Naive B cell (primary cell): ENCODE results near the gene MICB. TPM values are rescaled to one million over a fixed set of nuclear protein-coding genes. Genes with fewer than 3 reads are reported as not detected.

Source experiments
- ATAC-seq, 2 donors: fragments of 150-1000 bp; cut with Tn5 transposase; 2 replicates each; pipeline ENCODE4 v1.10.0; 2021; ENCODE audit warnings: low read depth in 2 of 2, mild to moderate bottlenecking in 2 of 2, moderate library complexity in 2 of 2
- DNase-seq: peaks from one replicate; pipeline ENCODE4 v3.0.0; 2022
- H3K27ac Mint-ChIP-seq, 6 donors: one replicate each; pipeline ENCODE4 v1.8.0; 2020 to 2022; ENCODE audit warnings: mild to moderate bottlenecking in 6 of 6, mixed read lengths in 6 of 6, moderate library complexity in 5 of 6, inconsistent platforms in 2 of 6
- H3K27me3 Mint-ChIP-seq, 3 donors: one replicate each; pipeline ENCODE4 v1.8.0; 2021 to 2022; ENCODE audit warnings: mixed read lengths in 3 of 3, mild to moderate bottlenecking in 1 of 3
- H3K36me3 Mint-ChIP-seq, 2 donors: one replicate each; pipeline ENCODE4 v1.8.0; 2020 to 2022; ENCODE audit warnings: mixed read lengths in 2 of 2, inconsistent platforms in 1 of 2, mild to moderate bottlenecking in 1 of 2
- H3K4me1 Mint-ChIP-seq, 3 donors: one replicate each; pipeline ENCODE4 v1.8.0; 2020 to 2022; ENCODE audit warnings: mixed read lengths in 3 of 3, inconsistent platforms in 1 of 3, mild to moderate bottlenecking in 1 of 3, moderate library complexity in 1 of 3
- H3K4me3 Mint-ChIP-seq, 8 donors: one replicate each; pipeline ENCODE4 v1.8.0; 2020 to 2022; ENCODE audit warnings: mild to moderate bottlenecking in 8 of 8, mixed read lengths in 8 of 8, moderate library complexity in 8 of 8, inconsistent platforms in 2 of 8
- H3K9me3 Mint-ChIP-seq, 7 donors: one replicate each; pipeline ENCODE4 v1.8.0; 2020 to 2022; ENCODE audit warnings: mixed read lengths in 7 of 7, mild to moderate bottlenecking in 5 of 7, inconsistent platforms in 2 of 7, moderate library complexity in 1 of 7
- polyA plus RNA-seq, 6 donors: library from polyadenylated mRNA; unstranded; fragments of 300-500 nt; fragmentation: Illumina TruSeq; gene quantifications; one replicate each; pipeline ENCODE4 v1.2.3, GENCODE V29; 2021; ENCODE audit warnings: low read depth in 6 of 6

Gene MICB
- polyA plus RNA-seq, 6 donors from 2014 or later, result 4.4 to 14.3 (median 9.7) TPM

GRCh38 chr6:31466466-31466865 is 31.5 kb upstream of the MICB start:
- Mint-ChIP-seq H3K9me3 (peaks cover 0 to 2% (median 0%) of the 10 kb centered on the region in 7 donors), H3K4me1 (peaks cover 81 to 92% (median 86%) of the 10 kb centered on the region in 3 donors), H3K36me3 (peaks cover 18 to 28% of the 10 kb centered on the region in 2 donors), H3K4me3 (peak overlapping the region; percentile 99 to 100 (median 100)), H3K27me3 (no peaks in the 10 kb centered on the region), H3K27ac (peak overlapping the region in 4 of 6 donors; percentile 36 to 99 (median 70))
- no peak for ATAC-seq
- no peak for DNase-seq

GRCh38 chr6:31467151-31467550 is 30.8 kb upstream of the MICB start:
- Mint-ChIP-seq H3K36me3 (peaks cover 18 to 28% of the 10 kb centered on the region in 2 donors), H3K4me3 (peak overlapping the region; percentile 10 to 100 (median 65))

GRCh38 chr6:31468311-31468710 is 29.6 kb upstream of the MICB start:
- peak overlapping the region in 2 of 8 donors; percentile 41 to 75 for H3K4me3 Mint-ChIP-seq
- peaks cover 18 to 28% of the 10 kb centered on the region in 2 donors for H3K36me3 Mint-ChIP-seq
- peak overlapping the region in 1 of 6 donors; percentile 11 for H3K27ac Mint-ChIP-seq
- peaks cover 0 to 2% (median 0%) of the 10 kb centered on the region in 7 donors for H3K9me3 Mint-ChIP-seq
- H3K4me1 Mint-ChIP-seq, result peaks cover 77 to 96% (median 84%) of the 10 kb centered on the region in 3 donors
- DNase-seq (no peak), ATAC-seq (no peak)
- no peaks in the 10 kb centered on the region for H3K27me3 Mint-ChIP-seq

More at GRCh38 chr6:31467151-31467550, 30.8 kb upstream of the MICB start:
- Mint-ChIP-seq H3K27me3 (no peaks in the 10 kb centered on the region), H3K4me1 (peaks cover 81 to 95% (median 87%) of the 10 kb centered on the region in 3 donors), H3K9me3 (peaks cover 0 to 2% (median 0%) of the 10 kb centered on the region in 7 donors), H3K27ac (peak overlapping the region in 4 of 6 donors; percentile 6 to 99 (median 66))
- DNase-seq (no peak), ATAC-seq (no peak)

GRCh38 chr6:31470801-31471200 is 27.1 kb upstream of the MICB start:
- Mint-ChIP-seq H3K4me3 (no peak overlapping the region), H3K36me3 (peaks cover 0 to 13% of the 10 kb centered on the region in 2 donors), H3K4me1 (peaks cover 76 to 92% (median 82%) of the 10 kb centered on the region in 3 donors), H3K9me3 (peaks cover 0 to 2% (median 0%) of the 10 kb centered on the region in 7 donors), H3K27ac (peak overlapping the region in 2 of 6 donors; percentile 42 to 59), H3K27me3 (no peaks in the 10 kb centered on the region)
- DNase-seq, result no peak
- ATAC-seq, result no peak

- ATAC-seq (no peak), DNase-seq (no peak)
- H3K4me3 Mint-ChIP-seq, result no peak overlapping the region
- H3K36me3 Mint-ChIP-seq, result peaks cover 0 to 13% of the 10 kb centered on the region in 2 donors
- peaks cover 0 to 2% (median 0%) of the 10 kb centered on the region in 7 donors for H3K9me3 Mint-ChIP-seq
- peaks cover 72 to 89% (median 77%) of the 10 kb centered on the region in 3 donors for H3K4me1 Mint-ChIP-seq
- H3K27ac Mint-ChIP-seq, result peak overlapping the region in 4 of 6 donors; percentile 44 to 65 (median 54)
- H3K27me3 Mint-ChIP-seq, result no peaks in the 10 kb centered on the region
These were observed 26.2 kb upstream of the MICB start for GRCh38 chr6:31471711-31472110.

- H3K4me1 Mint-ChIP-seq, result peaks cover 72 to 89% (median 77%) of the 10 kb centered on the region in 3 donors
- H3K36me3 Mint-ChIP-seq, result peaks cover 0 to 8% of the 10 kb centered on the region in 2 donors
- H3K4me3 Mint-ChIP-seq, result no peak overlapping the region
- H3K27ac Mint-ChIP-seq, result peak overlapping the region in 1 of 6 donors; percentile 76
- DNase-seq (no peak), ATAC-seq (no peak)
- peaks cover 0 to 2% (median 0%) of the 10 kb centered on the region in 7 donors for H3K9me3 Mint-ChIP-seq
- no peaks in the 10 kb centered on the region for H3K27me3 Mint-ChIP-seq
These were observed 25.7 kb upstream of the MICB start for GRCh38 chr6:31472259-31472658.

GRCh38 chr6:31473244-31473643 is 24.7 kb upstream of the MICB start:
- no peak for ATAC-seq
- peaks cover 0 to 5% of the 10 kb centered on the region in 2 donors for H3K36me3 Mint-ChIP-seq

GRCh38 chr6:31473780-31474761 is 23.9 kb upstream of the MICB start:
- no peaks in the 10 kb centered on the region for H3K27me3 Mint-ChIP-seq
- peaks cover 0 to 2% (median 0%) of the 10 kb centered on the region in 7 donors for H3K9me3 Mint-ChIP-seq
- H3K27ac Mint-ChIP-seq, result peak overlapping the region in 5 of 6 donors; percentile 43 to 86 (median 79)
- ATAC-seq, result no peak
- H3K4me1 Mint-ChIP-seq, result peaks cover 72 to 84% (median 74%) of the 10 kb centered on the region in 3 donors
- DNase-seq, result no peak
- H3K4me3 Mint-ChIP-seq, result no peak overlapping the region
- H3K36me3 Mint-ChIP-seq, result peaks cover 0 to 5% of the 10 kb centered on the region in 2 donors

More at GRCh38 chr6:31473244-31473643, 24.7 kb upstream of the MICB start:
- Mint-ChIP-seq H3K9me3 (peaks cover 0 to 2% (median 0%) of the 10 kb centered on the region in 7 donors), H3K4me1 (peaks cover 70 to 81% (median 78%) of the 10 kb centered on the region in 3 donors), H3K27ac (peak overlapping the region in 1 of 6 donors; percentile 43), H3K27me3 (no peaks in the 10 kb centered on the region), H3K4me3 (no peak overlapping the region)
- DNase-seq, result no peak

GRCh38 chr6:31474871-31475286 is 23.1 kb upstream of the MICB start:
- ATAC-seq (no peak), DNase-seq (no peak)
- Mint-ChIP-seq H3K27me3 (no peaks in the 10 kb centered on the region), H3K4me3 (no peak overlapping the region), H3K36me3 (peaks cover 0 to 5% of the 10 kb centered on the region in 2 donors), H3K4me1 (peaks cover 64 to 80% (median 69%) of the 10 kb centered on the region in 3 donors), H3K27ac (no peak overlapping the region), H3K9me3 (no peaks in the 10 kb centered on the region)

- Mint-ChIP-seq H3K36me3 (no peaks in the 10 kb centered on the region), H3K4me3 (no peak overlapping the region), H3K27ac (peak overlapping the region in 4 of 6 donors; percentile 39 to 81 (median 70)), H3K27me3 (no peaks in the 10 kb centered on the region), H3K4me1 (peaks cover 47 to 63% (median 52%) of the 10 kb centered on the region in 3 donors), H3K9me3 (no peaks in the 10 kb centered on the region)
- ATAC-seq (peak; percentile 62 to 72), DNase-seq (no peak)
These were observed 21.3 kb upstream of the MICB start for GRCh38 chr6:31476515-31477139.

GRCh38 chr6:31477521-31477920 is 20.4 kb upstream of the MICB start:
- DNase-seq (no peak), ATAC-seq (no peak)
- Mint-ChIP-seq H3K4me3 (no peak overlapping the region), H3K9me3 (no peaks in the 10 kb centered on the region), H3K4me1 (peaks cover 38 to 58% (median 49%) of the 10 kb centered on the region in 3 donors), H3K27ac (peak overlapping the region in 5 of 6 donors; percentile 39 to 88 (median 74)), H3K27me3 (no peaks in the 10 kb centered on the region), H3K36me3 (no peaks in the 10 kb centered on the region)

GRCh38 chr6:31478186-31478950 is 19.6 kb upstream of the MICB start:
- peaks cover 30 to 50% (median 44%) of the 10 kb centered on the region in 3 donors for H3K4me1 Mint-ChIP-seq
- H3K27ac Mint-ChIP-seq, result peak overlapping the region in 2 of 6 donors; percentile 26 to 63
- H3K9me3 Mint-ChIP-seq, result no peaks in the 10 kb centered on the region
- no peak overlapping the region for H3K4me3 Mint-ChIP-seq
- H3K27me3 Mint-ChIP-seq, result no peaks in the 10 kb centered on the region
- no peaks in the 10 kb centered on the region for H3K36me3 Mint-ChIP-seq
- ATAC-seq (peak; percentile 55 to 76), DNase-seq (no peak)
